Loucy (cell line): ENCODE data around the gene SENP7.

Experiments used
- H2AFZ ChIP-seq: fragments of 200-600 bp; sonication (generic); 2 replicates; pipeline ENCODE4 v1.6.0; 2016; ENCODE audit warnings: antibody characterized with exemption, mild to moderate bottlenecking, low read length, moderate library complexity
- H3F3A ChIP-seq: fragments of 200-600 bp; 2 replicates; pipeline ENCODE4 v1.6.0; 2016; ENCODE audit warnings: antibody characterized with exemption, low read depth, mild to moderate bottlenecking
- H3K27me3 ChIP-seq: fragments of 200-600 bp; sonication (generic); 2 replicates; pipeline ENCODE4 v1.6.1; 2014; ENCODE audit warnings: low read length, mild to moderate bottlenecking; ENCODE audit not compliant: insufficient read depth, poor library complexity, severe bottlenecking
- H3K36me3 ChIP-seq: fragments of 200-600 bp; sonication (generic); 2 replicates; pipeline ENCODE4 v1.6.1; 2016; ENCODE audit warnings: low read length; ENCODE audit not compliant: insufficient read depth
- H3K4me1 ChIP-seq: fragments of 200-600 bp; sonication (generic); 2 replicates; pipeline ENCODE4 v1.5.1; 2014; ENCODE audit warnings: low read length, mild to moderate bottlenecking; ENCODE audit not compliant: insufficient read depth, poor library complexity, severe bottlenecking
- H3K4me2 ChIP-seq: fragments of 200-600 bp; sonication (generic); 2 replicates; pipeline ENCODE4 v1.6.0; 2014; ENCODE audit warnings: antibody characterized with exemption, low read length, low read depth, mild to moderate bottlenecking; ENCODE audit not compliant: poor library complexity, severe bottlenecking
- H3K4me3 ChIP-seq: fragments of 200-600 bp; sonication (generic); 2 replicates; pipeline ENCODE4 v1.5.1; 2014; ENCODE audit warnings: low read length, mild to moderate bottlenecking, mixed read lengths; ENCODE audit not compliant: poor library complexity, severe bottlenecking
- H3K79me2 ChIP-seq: fragments of 200-600 bp; sonication (generic); 2 replicates; pipeline ENCODE4 v1.6.1; 2014; ENCODE audit warnings: low read length; ENCODE audit not compliant: insufficient read depth
- H3K9ac ChIP-seq: fragments of 200-600 bp; sonication (generic); 2 replicates; pipeline ENCODE4 v1.6.0; 2014; ENCODE audit warnings: mild to moderate bottlenecking, low read depth, low read length, moderate library complexity; ENCODE audit not compliant: poor library complexity, severe bottlenecking
- H3K9me2 ChIP-seq: fragments of 200-600 bp; sonication (generic); replicated peaks from 2 replicates; pipeline ENCODE4 v1.6.1; 2016; ENCODE audit warnings: low read depth, low read length, mixed read lengths
- H3K9me3 ChIP-seq: fragments of 200-600 bp; sonication (generic); 2 replicates; pipeline ENCODE4 v1.6.1; 2014; ENCODE audit warnings: mild to moderate bottlenecking, antibody characterized with exemption, low read length, low read depth; ENCODE audit not compliant: insufficient read depth
- H4K20me1 ChIP-seq: fragments of 200-600 bp; sonication (generic); 2 replicates; pipeline ENCODE4 v1.6.0; 2014; ENCODE audit warnings: antibody characterized with exemption, low read length, mild to moderate bottlenecking; ENCODE audit not compliant: insufficient read depth, poor library complexity, severe bottlenecking
- EZH2phosphoT487 ChIP-seq: fragments of 200-600 bp; IDR thresholded peaks from 2 replicates; pipeline ENCODE4 v1.6.1; 2018; ENCODE audit warnings: antibody characterized with exemption, mild to moderate bottlenecking, moderate library complexity, borderline replicate concordance
- TF ChIP-seq, protein P1 (sequence below): fragments of 200-600 bp; sonication (generic); conservative IDR thresholded peaks from 2 replicates; pipeline ENCODE4 v1.5.1; 2014; ENCODE audit warnings: mild to moderate bottlenecking, antibody characterized with exemption, low read length

The SENP7 gene

DNA sequence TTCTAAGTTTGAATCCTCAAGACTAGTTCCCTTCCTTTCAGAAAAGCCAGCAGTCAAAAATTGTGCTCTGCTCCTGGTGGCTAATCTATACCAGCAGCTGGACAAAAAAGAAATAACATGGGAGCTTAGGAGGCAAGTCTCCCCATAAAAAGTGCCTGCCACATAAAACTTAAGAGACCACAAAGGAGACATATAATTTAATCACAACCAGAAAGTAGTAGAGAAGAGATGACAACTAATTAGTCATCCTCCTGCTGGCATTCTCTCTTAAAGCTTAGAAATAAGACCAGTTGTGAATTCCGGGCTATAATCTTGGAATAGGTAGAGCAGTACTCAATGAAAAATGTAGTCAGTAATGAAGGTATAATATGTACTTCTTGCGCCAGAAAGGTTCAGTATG, 172.4 kb downstream of the SENP7 start:
- no peaks in the 10 kb centered on the region for H3K9me3 ChIP-seq
- H4K20me1 ChIP-seq = no peaks in the 10 kb centered on the region
- TF ChIP-seq EZH2phosphoT487 = no peak
- TF ChIP-seq, protein P1, sequence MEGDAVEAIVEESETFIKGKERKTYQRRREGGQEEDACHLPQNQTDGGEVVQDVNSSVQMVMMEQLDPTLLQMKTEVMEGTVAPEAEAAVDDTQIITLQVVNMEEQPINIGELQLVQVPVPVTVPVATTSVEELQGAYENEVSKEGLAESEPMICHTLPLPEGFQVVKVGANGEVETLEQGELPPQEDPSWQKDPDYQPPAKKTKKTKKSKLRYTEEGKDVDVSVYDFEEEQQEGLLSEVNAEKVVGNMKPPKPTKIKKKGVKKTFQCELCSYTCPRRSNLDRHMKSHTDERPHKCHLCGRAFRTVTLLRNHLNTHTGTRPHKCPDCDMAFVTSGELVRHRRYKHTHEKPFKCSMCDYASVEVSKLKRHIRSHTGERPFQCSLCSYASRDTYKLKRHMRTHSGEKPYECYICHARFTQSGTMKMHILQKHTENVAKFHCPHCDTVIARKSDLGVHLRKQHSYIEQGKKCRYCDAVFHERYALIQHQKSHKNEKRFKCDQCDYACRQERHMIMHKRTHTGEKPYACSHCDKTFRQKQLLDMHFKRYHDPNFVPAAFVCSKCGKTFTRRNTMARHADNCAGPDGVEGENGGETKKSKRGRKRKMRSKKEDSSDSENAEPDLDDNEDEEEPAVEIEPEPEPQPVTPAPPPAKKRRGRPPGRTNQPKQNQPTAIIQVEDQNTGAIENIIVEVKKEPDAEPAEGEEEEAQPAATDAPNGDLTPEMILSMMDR = no peak

DNA sequence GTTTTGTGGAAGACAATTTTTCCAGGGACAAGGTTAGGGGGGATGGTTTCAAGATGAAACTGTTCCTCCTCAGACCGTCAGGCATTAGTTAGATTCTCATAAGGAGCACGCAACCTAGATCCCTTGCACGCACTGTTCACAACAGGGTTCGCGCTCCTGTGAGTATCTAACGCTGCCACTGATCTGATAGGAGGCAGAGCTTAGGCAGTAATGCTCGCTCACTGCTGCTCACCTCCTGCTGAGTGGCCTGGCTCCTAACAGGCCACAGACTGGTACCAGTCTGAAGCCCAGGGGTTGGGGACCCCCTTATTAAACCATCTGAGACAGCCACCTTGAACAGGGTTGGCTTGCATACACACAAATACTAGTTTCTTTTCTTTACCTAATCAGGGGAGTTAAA, 179.1 kb downstream of the SENP7 start:
- Histone ChIP-seq H3K79me2 (no peaks in the 10 kb centered on the region), H3F3A (no peaks in the 10 kb centered on the region), H4K20me1 (no peaks in the 10 kb centered on the region), H3K4me1 (no peaks in the 10 kb centered on the region), H3K36me3 (peaks cover 19% of the 10 kb centered on the region; the same call in 1 of the 2 replicates), H2AFZ (no peak overlapping the region), H3K9ac (no peak overlapping the region), H3K4me2 (no peak overlapping the region), H3K4me3 (no peak overlapping the region), H3K27me3 (no peaks in the 10 kb centered on the region), H3K9me2 (no peaks in the 10 kb centered on the region), H3K9me3 (no peaks in the 10 kb centered on the region)
- TF ChIP-seq, protein P1 = no peak
- no peak for TF ChIP-seq EZH2phosphoT487

More for the DNA sequence above, 172.4 kb downstream of the SENP7 start:
- Histone ChIP-seq H3K79me2 (no peaks in the 10 kb centered on the region), H3K4me1 (no peaks in the 10 kb centered on the region), H2AFZ (no peak overlapping the region), H3K9ac (no peak overlapping the region), H3K36me3 (peaks cover 18% of the 10 kb centered on the region; the same call in 1 of the 2 replicates), H3F3A (no peaks in the 10 kb centered on the region), H3K4me2 (no peak overlapping the region), H3K27me3 (no peaks in the 10 kb centered on the region), H3K4me3 (no peak overlapping the region), H3K9me2 (no peaks in the 10 kb centered on the region)

DNA sequence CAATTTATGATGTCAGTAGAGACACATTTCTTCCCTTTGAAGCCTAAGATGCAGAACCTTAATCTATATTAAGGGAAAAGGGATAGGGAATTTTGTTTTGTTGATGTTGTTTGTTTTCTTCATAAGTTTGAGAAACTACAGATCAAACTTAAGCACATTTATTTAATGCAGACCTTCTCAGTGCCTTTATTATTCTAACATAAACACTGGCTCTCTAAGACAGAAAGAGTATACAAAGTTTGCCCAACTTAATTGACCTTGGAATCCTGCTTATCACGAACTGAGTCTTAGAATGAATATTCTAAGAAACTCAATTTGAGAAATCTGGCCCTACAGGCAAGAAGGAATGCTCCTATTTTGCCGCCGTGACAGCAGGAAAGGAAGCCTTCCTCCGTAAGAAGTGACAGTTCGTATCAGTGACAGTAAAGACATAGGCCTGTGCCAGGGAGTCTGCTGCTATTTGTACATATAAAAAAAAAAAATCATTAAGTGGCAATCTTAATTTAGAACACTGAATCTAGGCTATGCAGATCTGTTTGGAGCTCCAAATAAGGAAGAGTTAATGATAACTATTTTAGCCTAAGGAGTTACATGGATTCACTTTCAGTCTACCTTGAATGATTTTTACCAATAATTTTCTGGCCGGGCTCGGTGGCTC, 183.9 kb downstream of the SENP7 start:
- Histone ChIP-seq H3K36me3 (peaks cover 17% of the 10 kb centered on the region; the same call in 1 of the 2 replicates), H3K9me3 (no peaks in the 10 kb centered on the region), H2AFZ (no peak overlapping the region)

More for the DNA sequence above, 183.9 kb downstream of the SENP7 start:
- Histone ChIP-seq H3K4me3 (no peak overlapping the region), H3K4me2 (no peak overlapping the region), H3K9me2 (no peaks in the 10 kb centered on the region), H3F3A (no peaks in the 10 kb centered on the region), H3K27me3 (no peaks in the 10 kb centered on the region), H3K4me1 (no peaks in the 10 kb centered on the region), H3K79me2 (no peaks in the 10 kb centered on the region), H4K20me1 (no peaks in the 10 kb centered on the region), H3K9ac (no peak overlapping the region)
- no peak for TF ChIP-seq EZH2phosphoT487
- TF ChIP-seq, protein P1 = no peak
